IMR-90 (cell line): ENCODE measurements around the gene GZF1. TPM values are rescaled to one million over a fixed set of nuclear protein-coding genes. Genes with fewer than 3 reads are reported as not detected.

ENCODE experiments used
- ATAC-seq: fragments of 200-7000 bp; cut with Tn5 transposase; 2 replicates; pipeline ENCODE4 v1.9.1; 2020; ENCODE audit warnings: low read depth, mild to moderate bottlenecking, moderate library complexity
- BruUV-seq: library from RNA; stranded (reverse); fragments of 400-500 nt; replicated peaks from 2 replicates; lab custom pipeline; 2021; lab: Mats Ljungman, UMichigan
- CTCF ChIA-PET: fragments of 300-600 bp; formaldehyde crosslinking; extraction: SDS; loops from one replicate; lab custom pipeline; 2021; ENCODE audit warnings: antibody characterized with exemption; lab: Yijun Ruan, JAX
- POLR2A ChIA-PET: fragments of 300-600 bp; sonication (Branson Sonifier 250); formaldehyde crosslinking; loops from one replicate; lab custom pipeline; 2022; ENCODE audit warnings: antibody characterized with exemption; ENCODE audit not compliant: unreplicated experiment; lab: Charles Lee
- DNase-seq: peaks from one replicate; pipeline ENCODE4 v3.0.0; 2013
- H2AFZ ChIP-seq: replicated peaks from 2 replicates; pipeline ENCODE3; 2013; ENCODE audit warnings: low read length, mild to moderate bottlenecking; ENCODE audit not compliant: poor library complexity
- H2AK5ac ChIP-seq: 2 replicates; pipeline ENCODE4 v1.6.1; 2013; ENCODE audit warnings: low read depth, low read length, inconsistent platforms
- H2AK9ac ChIP-seq: replicated peaks from 2 replicates; pipeline ENCODE3; 2013; ENCODE audit warnings: mild to moderate bottlenecking, low read depth, low read length, moderate library complexity; ENCODE audit not compliant: poor library complexity
- H2BK120ac ChIP-seq: 2 replicates; pipeline ENCODE4 v1.6.1; 2013; ENCODE audit warnings: low read depth, low read length, inconsistent platforms
- H2BK15ac ChIP-seq: 3 replicates; pipeline ENCODE4 v1.6.1; 2013; ENCODE audit warnings: low read depth, low read length, inconsistent platforms
- H2BK20ac ChIP-seq: 2 replicates; pipeline ENCODE4 v1.6.1; 2013; ENCODE audit warnings: low read depth, mild to moderate bottlenecking, inconsistent platforms, low read length, moderate library complexity
- H2BK5ac ChIP-seq: 2 replicates; pipeline ENCODE4 v1.6.1; 2013; ENCODE audit warnings: mild to moderate bottlenecking, low read depth, low read length, inconsistent platforms; ENCODE audit not compliant: poor library complexity, severe bottlenecking
- H3K14ac ChIP-seq: replicated peaks from 2 replicates; pipeline ENCODE4 v1.6.1; 2013; ENCODE audit warnings: low read depth, low read length, inconsistent platforms
- H3K18ac ChIP-seq: 2 replicates; pipeline ENCODE4 v1.6.1; 2013; ENCODE audit warnings: low read depth, low read length, control low read depth
- H3K23ac ChIP-seq: 2 replicates; pipeline ENCODE4 v1.6.1; 2013; ENCODE audit warnings: low read depth, low read length, inconsistent platforms
- H3K27ac ChIP-seq: 2 replicates; pipeline ENCODE4 v1.5.1; 2013; ENCODE audit warnings: mild to moderate bottlenecking, control low read depth, low read length; ENCODE audit not compliant: insufficient read depth
- H3K27me3 ChIP-seq: 2 replicates; pipeline ENCODE4 v1.6.1; 2013; ENCODE audit warnings: low read length; ENCODE audit not compliant: control insufficient read depth, insufficient read depth
- H3K36me3 ChIP-seq: 2 replicates; pipeline ENCODE4 v1.6.1; 2013; ENCODE audit warnings: low read length, mixed read lengths; ENCODE audit not compliant: control insufficient read depth, insufficient read depth
- H3K4ac ChIP-seq: 2 replicates; pipeline ENCODE4 v1.6.1; 2013; ENCODE audit warnings: low read depth, low read length, inconsistent platforms
- H3K4me1 ChIP-seq: 2 replicates; pipeline ENCODE4 v1.6.1; 2013; ENCODE audit warnings: low read length, mixed read lengths; ENCODE audit not compliant: control insufficient read depth, insufficient read depth
- H3K4me2 ChIP-seq: 2 replicates; pipeline ENCODE4 v1.6.1; 2013; ENCODE audit warnings: low read depth, mild to moderate bottlenecking, control low read depth, low read length, moderate library complexity
- H3K4me3 ChIP-seq: 2 replicates; pipeline ENCODE4 v1.5.1; 2013; ENCODE audit warnings: low read depth, mild to moderate bottlenecking, control low read depth, low read length, moderate library complexity; ENCODE audit not compliant: insufficient read depth
- H3K56ac ChIP-seq: 2 replicates; pipeline ENCODE4 v1.6.1; 2013; ENCODE audit warnings: low read length, inconsistent platforms; ENCODE audit not compliant: insufficient read depth; ENCODE audit errors: extremely low read depth
- H3K79me1 ChIP-seq, 2 experiments: 2 replicates each; pipeline ENCODE4 v1.6.1; 2013; ENCODE audit warnings: low read length in 2 of 2, inconsistent platforms in 1 of 2, low read depth in 1 of 2
- H3K9ac ChIP-seq: 2 replicates; pipeline ENCODE4 v1.6.1; 2013; ENCODE audit warnings: low read depth, low read length, control low read depth
- H3K9me1 ChIP-seq: 2 replicates; pipeline ENCODE4 v1.6.1; 2013; ENCODE audit warnings: low read length, inconsistent platforms; ENCODE audit not compliant: insufficient read depth
- H3K9me3 ChIP-seq: 2 replicates; pipeline ENCODE4 v1.6.1; 2013; ENCODE audit warnings: low read length; ENCODE audit not compliant: control insufficient read depth, insufficient read depth
- H4K20me1 ChIP-seq: 2 replicates; pipeline ENCODE4 v1.6.1; 2013; ENCODE audit warnings: low read length, inconsistent platforms; ENCODE audit not compliant: insufficient read depth
- H4K5ac ChIP-seq: 2 replicates; pipeline ENCODE4 v1.6.1; 2013; ENCODE audit warnings: mild to moderate bottlenecking, low read depth, low read length, control low read depth
- H4K8ac ChIP-seq, 2 experiments: 2 replicates each; pipeline ENCODE4 v1.6.1; 2013; ENCODE audit warnings: low read depth in 2 of 2, low read length in 2 of 2, control low read depth in 1 of 2, inconsistent platforms in 1 of 2
- H4K91ac ChIP-seq: 2 replicates; pipeline ENCODE4 v1.6.1; 2013; ENCODE audit warnings: low read depth, low read length, inconsistent platforms; ENCODE audit not compliant: insufficient read depth
- MAZ ChIP-seq: IDR thresholded peaks from 2 replicates; pipeline ENCODE4 v1.6.1; 2012; ENCODE audit warnings: low read depth, mild to moderate bottlenecking, low read length, improper control_type of control experiment, moderate library complexity, borderline replicate concordance
- MXI1 ChIP-seq: IDR thresholded peaks from 2 replicates; pipeline ENCODE4 v1.6.1; 2012; ENCODE audit warnings: low read depth, mild to moderate bottlenecking, low read length, moderate library complexity, borderline replicate concordance
- POLR2A ChIP-seq: IDR thresholded peaks from 2 replicates; pipeline ENCODE4 v1.6.1; 2012; ENCODE audit warnings: mild to moderate bottlenecking, low read depth, low read length
- RCOR1 ChIP-seq: IDR thresholded peaks from 2 replicates; pipeline ENCODE4 v1.6.1; 2012; ENCODE audit warnings: mild to moderate bottlenecking, low read length, improper control_type of control experiment; ENCODE audit not compliant: insufficient replicate concordance
- USF2 ChIP-seq: fragments of 150-350 bp; IDR thresholded peaks from 2 replicates; pipeline ENCODE4 v1.6.1; 2017; ENCODE audit warnings: mild to moderate bottlenecking, antibody characterized with exemption, low read length, low read depth
- WGBS, 2 experiments: methylation state at CpG; one replicate each; pipeline versions ENCODE4 v1.1.5 to v1.1.7; 2013; ENCODE audit warnings: missing lambda C conversion rate in 2 of 2; ENCODE audit not compliant: insufficient read length in 1 of 2; ENCODE audit errors: extremely low coverage in 2 of 2; 5-methylcytosine and 5-hydroxymethylcytosine counted together
- dilution Hi-C: fragments of 300-500 bp; cut with HindIII; formaldehyde crosslinking; loops from one replicate; pipeline ENCODE4 v1.14.3; 2018; ENCODE audit warnings: low sequenced_read_pairs; ENCODE audit not compliant: unreplicated experiment
- in situ Hi-C: fragments of 300-500 bp; cut with MboI; formaldehyde crosslinking; loops from 3 replicates; pipeline ENCODE4 v1.14.3; 2019; ENCODE audit warnings: low sequenced_read_pairs, inconsistent platforms, mixed read lengths
- intact Hi-C: fragments of 100-400 bp; cut with micrococcal nuclease; formaldehyde crosslinking; loops from 2 replicates; pipeline ENCODE4 v1.10.0; 2022
- polyA plus RNA-seq, 3 experiments: library from polyadenylated mRNA; depleted of rRNA; stranded (reverse); fragments of >200 nt; gene quantifications; 2 replicates each; pipeline ENCODE4 v1.2.3, GENCODE V29; 2012; ENCODE audit warnings: low replicate concordance in 1 of 3
- total RNA-seq: library from RNA; depleted of rRNA; stranded (reverse); fragments of >200 nt; gene quantifications from 2 replicates; pipeline ENCODE4 v1.2.3, GENCODE V29; 2012
- TF ChIP-seq, protein P1 (sequence below): fragments of 150-350 bp; IDR thresholded peaks from 2 replicates; pipeline ENCODE4 v1.6.1; 2016; ENCODE audit warnings: low read depth, mild to moderate bottlenecking, low read length, moderate library complexity, borderline replicate concordance

Gene GZF1
- total and polyA plus RNA-seq, 2 of the 4 experiments (the other 2 are of a cell fraction), result 23.7 to 24.7 TPM

DNA sequence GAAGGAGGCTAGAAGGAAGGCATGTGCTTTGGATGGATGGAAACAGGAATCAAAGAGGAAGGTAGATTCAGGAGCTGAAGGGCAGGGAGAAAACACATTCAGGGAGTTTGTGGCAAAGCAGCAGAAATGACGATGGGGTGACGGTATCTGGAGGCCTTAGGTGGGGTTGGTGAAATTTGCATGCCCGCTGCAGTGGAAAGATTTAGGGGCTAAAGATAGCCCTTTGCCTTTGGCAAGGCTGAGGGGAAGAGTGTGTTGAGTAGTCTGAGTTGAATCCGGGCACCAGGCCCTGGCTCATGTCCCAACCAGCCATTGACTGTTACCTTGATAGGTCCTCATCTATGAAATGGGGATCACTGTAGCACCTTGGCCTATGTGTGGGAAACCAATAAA, 1.3 kb downstream of the GZF1 start:
- DNase-seq, result no peak
- Histone ChIP-seq H3K79me1 (peaks cover 19 to 49% of the 10 kb centered on the region in 2 experiments), H3K4me2 (peak overlapping the region; percentile 75), H4K20me1 (peaks cover 44% of the 10 kb centered on the region), H2BK120ac (no peak overlapping the region), H3K9me1 (peaks cover 11% of the 10 kb centered on the region), H3K56ac (0 out of 2 replicates have a peak overlapping the region, but pooled peaks have one; percentile 26), H3K27ac (no peak overlapping the region), H2AK9ac (peak overlapping the region; percentile 77), H2BK20ac (no peak overlapping the region), H2AFZ (peak overlapping the region; percentile 9), H3K18ac (no peak overlapping the region), H3K9ac (peak overlapping the region; percentile 79; the same call in 1 of the 2 replicates), H2AK5ac (peak overlapping the region; percentile 29; the same call in 1 of the 2 replicates), H3K4me3 (peak overlapping the region; percentile 76), H4K91ac (no peak overlapping the region), H3K23ac (peak overlapping the region; percentile 78), H4K5ac (no peak overlapping the region), H3K4ac (peak overlapping the region; percentile 68; the same call in 1 of the 2 replicates), H4K8ac (no peak overlapping the region), H3K36me3 (peaks cover 15% of the 10 kb centered on the region), H2BK15ac (no peak overlapping the region), H3K4me1 (peaks cover 13% of the 10 kb centered on the region), H2BK5ac (no peak overlapping the region), H3K9me3 (no peaks in the 10 kb centered on the region), H3K27me3 (no peaks in the 10 kb centered on the region), H3K14ac (peak overlapping the region; percentile 57)
- in situ Hi-C loops, result no loop called here
- intact Hi-C loops, result loop anchor here (5.0 kb wide), 1 partner anchor 274 kb away; the partner anchor contains the start of gene CST3
- ATAC-seq, result no peak
- CTCF ChIA-PET, result no interaction called here
- 83% methylated on average over 1 of the region's 4 CpGs; no CpG with 5 or more reads in 1 of the 2 experiments for WGBS, 2 experiments
- POLR2A ChIA-PET, result interaction anchor here (0.6 kb wide), 1 partner anchor 13 kb away, joined by 3 read pairs; the partner anchor contains the start of gene NXT1
- dilution Hi-C loops, result no loop called here
- BruUV-seq, result no TSS peak
- TF ChIP-seq POLR2A (0 out of 2 replicates have a peak, but pooled peaks have one; percentile 31), MAZ (no peak), RCOR1 (no peak), MXI1 (no peak), USF2 (no peak)
- TF ChIP-seq, protein P1, sequence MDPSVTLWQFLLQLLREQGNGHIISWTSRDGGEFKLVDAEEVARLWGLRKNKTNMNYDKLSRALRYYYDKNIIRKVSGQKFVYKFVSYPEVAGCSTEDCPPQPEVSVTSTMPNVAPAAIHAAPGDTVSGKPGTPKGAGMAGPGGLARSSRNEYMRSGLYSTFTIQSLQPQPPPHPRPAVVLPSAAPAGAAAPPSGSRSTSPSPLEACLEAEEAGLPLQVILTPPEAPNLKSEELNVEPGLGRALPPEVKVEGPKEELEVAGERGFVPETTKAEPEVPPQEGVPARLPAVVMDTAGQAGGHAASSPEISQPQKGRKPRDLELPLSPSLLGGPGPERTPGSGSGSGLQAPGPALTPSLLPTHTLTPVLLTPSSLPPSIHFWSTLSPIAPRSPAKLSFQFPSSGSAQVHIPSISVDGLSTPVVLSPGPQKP, result no peak
